ENCODE measurements around the gene UBA5.

The UBA5 gene

DNA sequence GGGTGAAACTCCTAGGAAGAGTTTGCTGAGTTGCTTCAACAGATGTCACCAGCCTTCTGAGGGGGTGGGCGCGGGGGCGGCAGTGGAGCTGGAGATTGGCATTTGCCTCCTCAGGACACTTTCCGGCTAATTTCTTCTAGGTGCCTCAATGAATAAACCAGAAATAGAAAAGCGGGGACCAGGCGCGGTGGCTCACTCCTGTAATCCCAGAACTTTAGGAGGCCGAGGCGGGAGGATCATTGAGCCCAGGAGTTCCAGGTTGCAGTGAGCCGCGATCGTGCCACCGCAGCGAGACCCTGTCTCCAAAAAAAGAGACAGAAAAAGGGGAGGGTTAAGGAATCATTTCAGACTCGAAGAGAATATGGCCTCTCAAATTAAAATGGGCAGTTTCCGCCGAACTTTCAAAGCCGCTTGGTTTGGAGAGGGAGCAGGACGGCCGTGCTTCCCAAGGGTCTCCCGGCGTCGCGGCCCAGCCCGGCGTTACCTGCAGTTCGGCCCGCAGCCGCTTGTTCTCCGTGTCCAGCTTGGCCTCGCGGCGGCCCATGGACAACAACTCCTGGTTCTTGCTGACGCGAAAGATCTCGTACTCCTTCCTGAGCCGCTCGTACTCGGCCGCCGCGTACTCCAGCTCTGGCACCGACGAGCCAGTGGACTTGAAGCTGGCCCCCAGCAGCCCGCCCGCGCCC, 61.5 kb downstream of the UBA5 start:
- peak; percentile 57 for DNase-seq

DNA sequence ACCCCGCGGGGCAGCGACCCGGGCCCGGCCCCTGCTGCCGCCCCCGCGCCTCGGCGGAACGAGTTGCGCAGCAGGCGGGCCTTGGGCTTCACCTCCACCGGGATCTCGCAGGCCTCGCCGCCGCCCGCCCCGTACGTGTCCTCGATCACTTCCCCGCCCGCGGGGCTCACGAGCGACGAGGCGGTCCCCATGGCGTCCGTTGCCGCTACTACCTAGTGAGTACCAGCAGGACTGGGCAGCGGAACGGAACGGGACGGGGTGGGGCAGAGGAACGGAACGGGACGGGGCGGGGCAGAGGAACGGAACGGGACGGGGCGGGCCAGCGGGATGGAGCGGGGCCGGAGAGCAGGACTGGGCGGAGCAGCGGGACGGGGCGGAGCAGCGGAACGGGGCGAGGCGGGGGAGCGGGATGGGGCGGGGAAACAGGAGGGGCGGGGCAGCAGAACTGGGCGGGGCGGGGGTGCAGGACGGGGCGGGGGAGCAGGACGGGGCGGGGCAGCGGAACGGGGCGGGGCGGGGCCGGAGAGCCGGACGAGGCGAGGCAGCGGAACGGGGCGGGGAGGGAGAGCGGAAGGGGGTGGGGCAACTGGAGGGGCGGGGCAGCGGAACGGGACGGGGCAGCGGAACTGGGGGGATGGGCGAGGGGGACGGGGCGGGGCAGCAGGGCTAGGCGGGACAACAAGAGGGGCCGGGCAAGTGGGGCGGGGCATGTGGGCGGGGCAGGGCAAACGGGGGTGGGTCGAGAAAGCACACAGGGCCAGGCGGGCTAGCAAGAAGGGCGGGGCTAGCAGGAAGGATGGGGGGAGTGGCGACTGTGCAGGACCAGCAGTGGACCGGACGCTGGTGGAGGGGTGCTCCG, 62.3 kb downstream of the UBA5 start, which contains the start of gene NPHP3:
Gene NPHP3, minus strand, starts transcription at position 245 of the 859 bp plus-strand sequence. Its CDS starts 54 bp downstream, at position 191.
- DNase-seq: peak; percentile 95

GRCh38 chr3:132723024-132723950, 63.2 kb downstream of the UBA5 start:
- no peak for DNase-seq

- peak; percentile 31 for DNase-seq
Observed at GRCh38 chr3:132726341-132726823, 66.3 kb downstream of the UBA5 start.

All from fibroblast of skin of right quadriceps (primary cell).